Measurements from ENCODE around the gene TJP3. TPM values are rescaled to one million over a fixed set of nuclear protein-coding genes. Genes with fewer than 3 reads are reported as not detected.

The TJP3 gene
- total RNA-seq, 1 experiment from 2014 or later: not detected

DNA sequence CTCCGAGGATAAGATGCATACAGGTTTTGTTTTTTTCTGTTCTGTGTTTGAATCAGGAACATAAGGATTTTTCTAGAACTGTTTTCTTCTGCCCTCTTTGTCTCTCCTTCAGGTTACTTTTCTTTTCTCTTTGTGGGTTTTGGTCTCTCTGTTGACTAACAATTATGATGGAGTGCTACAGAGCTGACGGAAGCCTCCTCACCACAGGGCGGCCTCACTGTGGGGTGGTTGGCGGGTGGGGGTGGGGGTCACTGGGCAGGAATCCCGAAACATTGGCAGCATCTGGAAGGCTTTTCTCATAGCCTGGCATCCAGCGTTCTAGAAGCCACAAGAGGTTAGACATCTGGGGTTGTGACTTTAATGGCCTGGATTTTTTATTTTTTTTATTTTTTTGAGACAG, 90.0 kb downstream of the TJP3 start:
- H3K27ac ChIP-seq (ENCODE audit: low read length): no peak overlapping the region
- H3K9ac ChIP-seq (ENCODE audit: low read length): no peak overlapping the region
- H3K27me3 ChIP-seq (ENCODE audit: low read length): peaks cover 3% of the 10 kb centered on the region; the same call in 1 of the 2 replicates
- no peaks in the 10 kb centered on the region for H3K79me2 ChIP-seq (ENCODE audit: low read length)
- no peak overlapping the region for H2AFZ ChIP-seq (ENCODE audit: low read length)
- no peaks in the 10 kb centered on the region for H4K20me1 ChIP-seq (ENCODE audit: insufficient read depth, low read depth, low read length)
- no peak overlapping the region for H3K4me3 ChIP-seq (ENCODE audit: low read length)
- no peaks in the 10 kb centered on the region for H3K4me1 ChIP-seq (ENCODE audit: low read length)
- H3K4me2 ChIP-seq (ENCODE audit: low read depth, low read length, poor library complexity, severe bottlenecking): no peak overlapping the region
- no peak for DNase-seq
- H3K9me3 ChIP-seq (ENCODE audit: low read length): no peaks in the 10 kb centered on the region; the same call in 1 of the 2 replicates
- no peaks in the 10 kb centered on the region for H3K9me2 ChIP-seq (replicated peaks; ENCODE audit: insufficient read depth, low read length)
- H3K36me3 ChIP-seq (ENCODE audit: insufficient read depth, low read length): no peaks in the 10 kb centered on the region

Small RNA genes within 50 kb of the gene (small RNA-seq; reads per million reads assigned to genes)
- gene AC005777.1: not detected

Other genes starting within 250 kb of the TJP3 start
- gene SMIM24, start 227.9 kb upstream of the TJP3 start, total RNA-seq (2014; rRNA removed; shearing (Covaris generic); ENCODE audit: low replicate concordance): 0.89 and 1.2 TPM in 2 replicates
- gene SMIM44, start 224.9 kb upstream of the TJP3 start, total RNA-seq (2014; rRNA removed; shearing (Covaris generic); ENCODE audit: low replicate concordance): not detected in 2 replicates
- gene DOHH, start 207.7 kb upstream of the TJP3 start, total RNA-seq (2014; rRNA removed; shearing (Covaris generic); ENCODE audit: low replicate concordance): 0.89 and 10.4 TPM in 2 replicates
- 22.8 and 41.6 TPM in 2 replicates for gene FZR1, start 202.1 kb upstream of the TJP3 start, total RNA-seq (2014; rRNA removed; shearing (Covaris generic); ENCODE audit: low replicate concordance)
- 0.29 TPM in 1 of 2 replicates, not detected in the other for gene TEKTIP1, start 169.2 kb upstream of the TJP3 start, total RNA-seq (2014; rRNA removed; shearing (Covaris generic); ENCODE audit: low replicate concordance)
- gene MFSD12, start 150.8 kb upstream of the TJP3 start, total RNA-seq (2014; rRNA removed; shearing (Covaris generic); ENCODE audit: low replicate concordance): 34.5 and 102 TPM in 2 replicates
- 53.7 and 127 TPM in 2 replicates for gene HMG20B, start 135.4 kb upstream of the TJP3 start, total RNA-seq (2014; rRNA removed; shearing (Covaris generic); ENCODE audit: low replicate concordance)
- not detected in 2 replicates for gene GIPC3, start 122.9 kb upstream of the TJP3 start, total RNA-seq (2014; rRNA removed; shearing (Covaris generic); ENCODE audit: low replicate concordance)
- gene TBXA2R, start 101.5 kb upstream of the TJP3 start, total RNA-seq (2014; rRNA removed; shearing (Covaris generic); ENCODE audit: low replicate concordance): 0.15 and 0.22 TPM in 2 replicates
- 9.5 and 24.8 TPM in 2 replicates for gene CACTIN, start 81.6 kb upstream of the TJP3 start, total RNA-seq (2014; rRNA removed; shearing (Covaris generic); ENCODE audit: low replicate concordance)
- 4.2 and 4.4 TPM in 2 replicates for gene PIP5K1C, start 7.9 kb upstream of the TJP3 start, total RNA-seq (2014; rRNA removed; shearing (Covaris generic); ENCODE audit: low replicate concordance)
- 14.7 and 55.0 TPM in 2 replicates for gene APBA3, start 53.3 kb downstream of the TJP3 start, total RNA-seq (2014; rRNA removed; shearing (Covaris generic); ENCODE audit: low replicate concordance)
- gene MRPL54, start 54.3 kb downstream of the TJP3 start, total RNA-seq (2014; rRNA removed; shearing (Covaris generic); ENCODE audit: low replicate concordance): 44.2 and 76.7 TPM in 2 replicates
- gene RAX2, start 63.8 kb downstream of the TJP3 start, total RNA-seq (2014; rRNA removed; shearing (Covaris generic); ENCODE audit: low replicate concordance): not detected in 2 replicates
- not detected in 2 replicates for gene MATK, start 78.0 kb downstream of the TJP3 start, total RNA-seq (2014; rRNA removed; shearing (Covaris generic); ENCODE audit: low replicate concordance)
- not detected in 2 replicates for gene ZFR2, start 160.7 kb downstream of the TJP3 start, total RNA-seq (2014; rRNA removed; shearing (Covaris generic); ENCODE audit: low replicate concordance)
- gene ATCAY, start 172.3 kb downstream of the TJP3 start, total RNA-seq (2014; rRNA removed; shearing (Covaris generic); ENCODE audit: low replicate concordance): not detected in 2 replicates
- gene NMRK2, start 224.7 kb downstream of the TJP3 start, total RNA-seq (2014; rRNA removed; shearing (Covaris generic); ENCODE audit: low replicate concordance): not detected in 2 replicates

Measured in Karpas-422 (cell line).